GM12872 (cell line): ENCODE results near the gene WBP1.

Source experiments
- CTCF ChIP-seq: IDR thresholded peaks from 3 replicates; pipeline ENCODE4 v1.5.1; 2011; ENCODE audit warnings: low read depth, mild to moderate bottlenecking, low read length, moderate library complexity; ENCODE audit not compliant: insufficient read depth

The WBP1 gene

GRCh38 chr2:74430502-74430901, 27.7 kb upstream of the WBP1 start:
- no peak for TF ChIP-seq CTCF

GRCh38 chr2:74436111-74436805, 22.0 kb upstream of the WBP1 start:
- no peak for TF ChIP-seq CTCF

GRCh38 chr2:74436848-74437695, 21.2 kb upstream of the WBP1 start:
- no peak for TF ChIP-seq CTCF

DNA sequence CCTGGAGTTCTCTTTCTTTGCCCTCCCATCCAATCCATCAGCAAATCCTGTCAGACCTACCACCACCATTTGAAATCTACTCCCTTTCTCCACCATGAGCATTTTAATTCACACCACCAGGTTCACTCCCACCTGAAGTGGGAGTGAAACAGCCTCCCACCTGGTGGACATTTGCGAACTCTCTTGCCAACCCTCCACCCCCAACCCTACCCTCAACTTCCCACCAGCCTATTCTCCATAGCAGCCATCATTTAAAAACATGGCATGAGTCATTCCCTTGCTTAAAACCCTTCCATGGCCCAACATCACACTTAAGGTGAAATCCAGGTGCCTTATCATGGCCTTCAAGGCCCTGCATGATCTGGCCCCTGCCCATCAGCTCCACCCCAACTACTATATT, 20.0 kb upstream of the WBP1 start:
- no peak for TF ChIP-seq CTCF

- no peak for TF ChIP-seq CTCF
Measured at GRCh38 chr2:74439373-74439772, 18.9 kb upstream of the WBP1 start.

DNA sequence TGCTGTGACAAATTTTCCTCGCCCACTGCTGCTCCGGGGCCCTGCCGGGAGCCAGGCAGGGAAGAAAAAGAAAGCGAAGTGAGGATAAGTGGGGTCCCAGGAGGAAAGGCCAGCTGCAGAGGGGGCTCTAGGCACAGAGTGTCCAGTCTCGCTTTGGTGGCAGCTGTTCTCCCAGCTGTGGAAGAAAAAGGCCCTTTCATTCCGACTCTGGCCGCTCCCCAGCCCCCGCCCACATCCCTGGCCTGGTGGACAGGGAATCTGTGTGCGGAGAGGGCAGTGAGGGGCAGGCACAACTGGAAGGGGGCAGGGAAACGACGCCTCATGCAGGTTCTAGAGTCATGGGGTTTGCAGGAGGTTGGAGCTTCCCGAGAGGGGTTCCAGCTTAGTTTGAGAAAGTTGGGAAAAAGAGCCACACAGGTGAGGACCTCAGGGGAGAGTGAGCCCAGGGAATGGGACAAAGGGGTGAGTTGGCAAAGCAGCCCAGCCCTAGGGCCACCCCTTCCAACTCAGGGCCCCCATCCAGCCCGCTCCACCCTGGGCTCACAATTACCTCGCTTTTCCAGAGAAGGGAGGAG, 18.3 kb upstream of the WBP1 start:
- TF ChIP-seq CTCF = no peak

GRCh38 chr2:74440378-74441169, 17.7 kb upstream of the WBP1 start:
- peak; percentile 45 for TF ChIP-seq CTCF
